HG03575 (cell line): ENCODE results near the gene KISS1R.

Experiments
- ATAC-seq: cut with Tn5 transposase; IDR thresholded peaks from one replicate; pipeline ENCODE4 v1.9.1; 2021; ENCODE audit not compliant: unreplicated experiment, insufficient number of reproducible peaks, low FRiP score; ENCODE audit errors: extremely low read depth

The KISS1R gene

DNA sequence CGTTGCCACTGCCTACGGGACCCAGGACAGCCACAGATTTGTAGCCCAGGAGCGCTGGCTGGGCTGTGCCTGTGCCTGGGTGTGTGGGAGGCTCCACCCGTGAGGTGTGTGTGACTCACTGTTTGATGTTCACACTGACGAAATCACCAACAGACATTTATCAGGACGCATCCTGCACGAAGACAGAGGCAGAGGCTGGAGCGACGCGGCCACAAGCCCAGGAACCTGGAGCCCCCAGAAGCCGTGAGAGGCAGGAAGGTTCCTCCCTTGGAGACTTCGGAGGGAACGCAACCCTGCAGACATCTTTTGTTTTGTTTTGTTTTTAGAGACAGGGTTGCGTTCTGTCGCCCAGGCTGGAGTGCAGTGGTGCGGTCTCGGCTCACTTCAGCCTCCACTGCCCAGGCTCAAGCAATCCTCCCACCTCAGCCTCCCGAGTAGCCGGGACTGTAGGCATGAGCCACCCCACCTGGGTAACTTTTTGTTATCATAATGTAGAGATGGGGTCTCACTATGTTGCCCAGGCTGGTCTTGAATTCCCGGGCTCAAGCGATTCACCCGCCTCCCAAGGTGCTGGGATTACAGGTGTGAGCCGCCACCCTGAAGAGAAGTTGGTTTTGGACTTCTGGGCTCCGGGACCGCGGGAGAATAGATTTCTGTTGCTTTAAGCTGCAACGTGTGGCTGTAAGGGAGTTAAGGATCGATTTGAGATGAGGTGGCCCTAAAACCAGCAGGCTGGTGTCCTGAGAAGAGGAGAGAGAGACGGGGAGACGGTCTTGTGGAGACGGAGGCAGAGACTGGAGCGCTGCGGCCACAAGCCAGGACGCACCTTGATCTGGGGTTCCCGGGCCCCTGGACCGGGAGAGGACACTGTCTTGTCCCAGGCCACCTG is 42.1 kb downstream of the KISS1R start:
- ATAC-seq: no peak

DNA sequence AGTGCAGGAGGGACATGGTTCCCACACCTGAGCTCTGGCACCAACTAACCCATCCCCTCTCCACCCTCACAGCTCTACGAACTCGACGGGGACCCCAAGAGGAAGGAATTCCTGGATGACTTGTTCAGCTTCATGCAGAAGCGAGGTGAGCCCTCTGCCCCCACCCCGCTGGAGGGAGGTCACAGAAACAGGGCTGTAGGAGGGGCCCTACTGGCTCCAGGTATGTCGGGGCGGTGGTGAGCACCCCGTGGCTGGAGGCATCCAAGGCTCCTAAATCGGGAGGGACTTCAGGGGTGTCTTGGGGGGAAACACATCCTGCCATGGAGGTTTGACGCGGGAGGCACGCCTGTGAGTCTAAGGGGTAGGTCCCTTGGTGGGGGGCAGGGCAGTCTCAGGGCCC is 42.9 kb downstream of the KISS1R start:
- ATAC-seq: no peak

- ATAC-seq: no peak
Measured at GRCh38 chr19:960601-960938, 43.4 kb downstream of the KISS1R start.

GRCh38 chr19:961866-962620 is 44.9 kb downstream of the KISS1R start:
- no peak for ATAC-seq

DNA sequence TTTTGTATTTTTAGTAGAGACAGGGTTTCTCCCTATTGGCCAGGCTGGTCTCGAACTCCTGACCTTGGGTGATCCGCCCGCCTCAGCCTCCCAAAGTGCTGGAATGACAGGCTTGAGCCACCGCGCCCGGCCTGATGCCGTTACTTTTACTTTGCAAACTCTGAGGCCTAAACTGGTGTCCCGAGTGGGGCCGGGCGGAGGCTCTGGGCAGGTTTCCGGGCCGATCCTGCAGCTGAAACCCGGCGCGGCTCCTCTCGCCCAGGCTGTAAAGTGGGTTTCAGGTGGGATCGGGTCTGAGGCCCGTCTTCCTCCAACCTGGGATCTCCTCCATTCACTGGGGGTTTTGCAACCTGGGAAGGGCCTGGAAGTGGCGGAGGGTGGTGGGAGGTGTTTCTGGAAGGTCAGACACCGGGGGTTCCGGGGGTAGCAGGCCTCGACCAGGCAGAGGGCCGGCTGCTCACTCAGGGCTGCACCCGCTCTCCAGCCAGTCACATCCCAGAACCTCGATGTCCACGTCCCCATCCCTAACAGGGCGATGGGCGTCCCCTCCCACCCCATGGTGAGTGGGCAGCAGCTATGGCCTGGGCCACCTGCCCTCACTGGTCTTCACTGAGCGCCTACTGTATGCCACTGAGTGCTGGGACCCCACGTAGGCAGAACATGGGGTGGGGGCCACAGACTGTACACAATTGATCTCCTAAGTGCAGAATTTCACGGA is 45.7 kb downstream of the KISS1R start:
- no peak for ATAC-seq

GRCh38 chr19:963486-963951 is 46.4 kb downstream of the KISS1R start:
- ATAC-seq: no peak

GRCh38 chr19:964116-964520 is 47.0 kb downstream of the KISS1R start:
- no peak for ATAC-seq

DNA sequence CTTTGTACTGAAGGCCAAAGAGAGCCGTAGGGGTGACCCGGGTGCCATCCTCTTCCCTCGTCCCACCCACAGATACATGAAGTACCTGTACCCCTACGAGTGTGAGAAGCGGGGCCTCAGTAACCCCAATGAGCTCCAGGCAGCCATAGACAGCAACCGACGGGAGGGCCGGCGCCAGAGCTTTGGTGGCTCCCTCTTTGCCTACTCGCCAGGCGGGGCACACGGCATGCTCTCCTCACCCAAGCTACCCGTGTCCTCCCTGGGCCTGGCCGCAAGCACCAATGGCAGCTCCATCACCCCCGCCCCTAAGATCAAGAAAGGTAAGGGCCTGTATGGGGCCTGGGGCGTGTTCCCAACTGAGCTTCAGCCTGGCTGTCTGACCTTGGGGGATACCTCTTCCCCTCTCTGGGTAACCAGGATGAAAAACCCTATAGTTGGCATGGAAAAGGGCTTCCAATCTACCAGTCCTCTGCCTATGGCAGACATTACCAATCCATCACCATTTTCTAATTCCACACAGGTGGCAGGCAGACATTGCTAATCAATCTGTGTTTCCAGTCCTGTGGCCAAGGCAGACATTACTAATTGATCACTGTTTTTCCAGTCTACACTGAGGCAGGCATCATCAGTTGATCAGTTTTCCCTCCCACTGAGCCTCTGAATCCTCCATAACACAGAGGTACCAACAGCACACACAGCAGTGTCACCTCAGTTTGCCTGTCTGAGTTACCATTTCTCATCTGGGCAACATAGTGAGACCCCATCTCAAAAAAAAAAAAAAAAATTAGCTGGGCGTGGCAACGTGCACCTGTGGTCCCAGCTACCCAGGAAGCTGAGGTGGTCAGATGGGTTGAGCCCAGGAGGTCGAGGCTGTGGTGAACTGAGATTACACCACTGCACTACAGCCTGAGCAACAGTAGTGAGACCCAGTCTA is 47.9 kb downstream of the KISS1R start:
- no peak for ATAC-seq

- no peak for ATAC-seq
Measured at GRCh38 chr19:966485-967088, 49.5 kb downstream of the KISS1R start.
